ENCODE data around the gene FMO2.
A peak's percentile ranks its signal among the peaks of the same experiment; 100 is the strongest.

FMO2 gene

DNA sequence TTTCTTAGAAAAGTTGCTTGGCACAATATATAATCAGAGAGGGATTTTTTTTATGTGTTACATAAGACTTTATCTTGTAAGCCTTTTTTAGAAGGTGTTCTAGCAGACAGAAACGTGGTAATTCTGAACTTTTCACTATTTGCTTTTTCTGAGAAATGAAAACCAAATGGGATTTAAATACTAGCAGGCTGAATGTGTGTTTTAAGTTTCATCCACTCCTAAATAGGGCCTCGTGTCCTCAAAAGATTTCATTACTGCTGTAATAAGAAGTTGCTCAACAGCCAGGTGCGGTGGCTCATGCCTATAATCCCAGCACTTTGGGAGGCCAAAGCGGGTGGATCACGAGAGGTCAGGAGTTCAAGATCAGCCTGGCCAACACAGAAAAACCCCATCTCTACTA, 44.7 kb upstream of the FMO2 start:
- Histone ChIP-seq H4K8ac (ENCODE audit: low read length) (no peak overlapping the region), H3K36me3 (ENCODE audit: control insufficient read depth in 1 of 2, insufficient read depth in 2 of 2, low read depth in 1 of 2, low read length in 2 of 2) (no peaks in the 10 kb centered on the region), H3K4me2 (ENCODE audit: low read length, poor library complexity, severe bottlenecking) (no peak overlapping the region), H4K91ac (ENCODE audit: low read length) (no peak overlapping the region), H2BK5ac (ENCODE audit: low read depth, low read length, poor library complexity, severe bottlenecking) (no peak overlapping the region), H3K79me1 (replicated peaks; ENCODE audit: low read length, poor library complexity, severe bottlenecking) (no peaks in the 10 kb centered on the region), H3K4me1 (ENCODE audit: control insufficient read depth, insufficient read depth, low read depth, low read length) (no peaks in the 10 kb centered on the region), H3K14ac (ENCODE audit: low read length in 2 of 2) (no peak overlapping the region), H2BK120ac (ENCODE audit: low read depth, low read length) (no peak overlapping the region), H3K4me3 (ENCODE audit: insufficient read depth in 1 of 2, low read depth in 1 of 2, low read length in 2 of 2) (no peak overlapping the region), H2AK5ac (ENCODE audit: low read length, severe bottlenecking) (no peak overlapping the region), H3K4ac (ENCODE audit: low read depth in 1 of 2, low read length in 2 of 2) (no peak overlapping the region), H3K9me3 (ENCODE audit: control insufficient read depth, low read length) (no peaks in the 10 kb centered on the region), H3K27ac (ENCODE audit: low read length, poor library complexity, severe bottlenecking) (no peak overlapping the region), H3K27me3 (ENCODE audit: control insufficient read depth in 1 of 2, insufficient read depth in 1 of 2, low read length in 2 of 2) (no peaks in the 10 kb centered on the region), H2BK12ac (ENCODE audit: low read length in 2 of 2) (no peak overlapping the region), H2BK15ac (ENCODE audit: low read depth, poor library complexity, severe bottlenecking) (no peak overlapping the region), H2AFZ (ENCODE audit: low read depth, low read length) (no peak overlapping the region), H3K9ac (ENCODE audit: low read length) (no peak overlapping the region), H3K23ac (ENCODE audit: low read length in 2 of 2) (no peak overlapping the region), H3K18ac (ENCODE audit: low read depth in 1 of 2, low read length in 2 of 2) (no peak overlapping the region)
- WGBS = 89% methylated on average over 5 of the region's 5 CpGs
- no peak for DNase-seq

DNA sequence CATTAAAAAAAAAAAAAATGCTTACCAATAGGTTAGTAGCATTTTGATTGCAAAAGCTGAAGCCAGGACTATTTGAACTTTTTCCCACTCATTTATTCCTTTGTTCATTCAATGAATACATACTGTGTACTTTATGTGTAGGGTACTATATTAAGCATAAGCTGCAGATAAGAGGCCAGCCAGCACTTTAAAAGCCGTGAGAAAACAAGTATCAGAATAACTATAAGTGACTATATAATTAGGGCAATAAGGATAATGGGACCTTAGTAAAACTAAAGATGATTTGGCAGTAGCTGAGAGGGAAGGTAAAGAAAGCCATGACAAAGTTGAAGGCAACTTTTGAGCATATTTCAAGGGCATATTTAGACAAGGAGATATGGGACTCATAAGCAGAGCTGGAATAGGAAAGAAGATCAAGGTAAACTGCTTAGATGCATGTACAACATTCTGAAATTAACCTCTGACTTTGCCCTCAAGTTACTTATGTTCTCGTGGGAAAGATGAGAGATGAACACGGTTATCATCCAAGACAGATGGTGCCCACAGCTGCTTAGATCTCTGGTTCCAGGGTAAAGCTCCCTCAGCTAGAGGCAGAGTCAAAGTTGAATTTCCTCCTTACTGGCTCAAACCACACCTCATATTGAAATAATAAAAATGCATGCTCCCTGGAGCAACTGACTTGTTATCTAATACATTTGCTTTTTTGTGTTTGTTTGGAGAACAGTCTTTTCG, 44.0 kb upstream of the FMO2 start:
- no peak overlapping the region for H3K4me2 ChIP-seq (ENCODE audit: low read length, poor library complexity, severe bottlenecking)
- no peak overlapping the region for H2AFZ ChIP-seq (ENCODE audit: low read depth, low read length)
- no peaks in the 10 kb centered on the region for H3K4me1 ChIP-seq (ENCODE audit: control insufficient read depth, insufficient read depth, low read depth, low read length)
- H3K9me3 ChIP-seq (ENCODE audit: control insufficient read depth, low read length) = no peaks in the 10 kb centered on the region
- no peak overlapping the region for H2AK5ac ChIP-seq (ENCODE audit: low read length, severe bottlenecking)
- H3K9ac ChIP-seq (ENCODE audit: low read length) = peak overlapping the region; percentile 77
- H2BK12ac ChIP-seq (ENCODE audit: low read length in 2 of 2) = no peak overlapping the region
- H3K23ac ChIP-seq (ENCODE audit: low read length in 2 of 2) = no peak overlapping the region
- no peaks in the 10 kb centered on the region for H3K79me1 ChIP-seq (replicated peaks; ENCODE audit: low read length, poor library complexity, severe bottlenecking)
- no peak for DNase-seq
- H3K27me3 ChIP-seq (ENCODE audit: control insufficient read depth in 1 of 2, insufficient read depth in 1 of 2, low read length in 2 of 2) = no peaks in the 10 kb centered on the region
- WGBS = 73% methylated on average over 4 of the region's 4 CpGs
- no peak overlapping the region for H3K27ac ChIP-seq (ENCODE audit: low read length, poor library complexity, severe bottlenecking)
- H4K91ac ChIP-seq (ENCODE audit: low read length) = no peak overlapping the region
- no peak overlapping the region for H2BK15ac ChIP-seq (ENCODE audit: low read depth, poor library complexity, severe bottlenecking)
- no peak overlapping the region for H3K4ac ChIP-seq (ENCODE audit: low read depth in 1 of 2, low read length in 2 of 2)
- H2BK120ac ChIP-seq (ENCODE audit: low read depth, low read length) = no peak overlapping the region
- H4K8ac ChIP-seq (ENCODE audit: low read length) = no peak overlapping the region
- no peak overlapping the region for H3K14ac ChIP-seq (ENCODE audit: low read length in 2 of 2)
- peak overlapping the region in 1 of 2 experiments; percentile 38 for H3K4me3 ChIP-seq (ENCODE audit: insufficient read depth in 1 of 2, low read depth in 1 of 2, low read length in 2 of 2)
- H3K36me3 ChIP-seq (ENCODE audit: control insufficient read depth in 1 of 2, insufficient read depth in 2 of 2, low read depth in 1 of 2, low read length in 2 of 2) = no peaks in the 10 kb centered on the region
- no peak overlapping the region for H3K18ac ChIP-seq (ENCODE audit: low read depth in 1 of 2, low read length in 2 of 2)
- H2BK5ac ChIP-seq (ENCODE audit: low read depth, low read length, poor library complexity, severe bottlenecking) = no peak overlapping the region

DNA sequence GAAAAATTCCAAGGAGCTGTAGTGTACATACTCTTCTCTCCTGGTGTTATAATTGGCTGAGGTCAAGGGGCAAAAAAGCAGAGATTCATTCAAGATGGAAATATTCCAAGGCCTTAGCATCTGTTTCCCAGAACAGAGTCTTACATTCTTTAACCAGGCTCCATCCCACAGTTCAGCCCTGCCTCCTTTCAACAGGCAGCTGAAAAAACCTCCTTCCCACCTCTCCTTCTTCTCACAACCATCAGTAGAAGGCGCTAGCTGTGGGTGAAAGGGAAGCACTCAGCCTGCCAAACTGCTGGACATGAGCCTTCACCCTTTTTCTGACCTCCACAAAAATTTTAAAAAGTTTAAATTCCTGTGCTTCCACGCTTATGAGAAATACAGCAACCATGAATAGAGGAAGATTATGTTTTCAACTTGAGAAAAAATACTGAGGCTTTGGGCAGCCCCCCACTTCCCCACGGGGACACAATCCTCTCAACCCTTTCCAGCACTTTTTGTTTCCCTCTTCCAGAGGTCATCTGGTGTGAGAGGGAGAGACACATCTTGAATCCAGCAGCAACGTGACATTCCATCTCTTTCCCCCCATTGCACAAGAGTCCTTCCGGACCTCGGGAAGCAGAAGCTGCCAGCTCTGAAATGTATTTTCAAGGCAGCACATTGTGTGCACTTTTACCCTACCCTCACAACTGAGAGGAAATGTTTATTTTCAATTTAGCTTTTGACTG, 43.2 kb upstream of the FMO2 start:
- H3K27ac ChIP-seq (ENCODE audit: low read length, poor library complexity, severe bottlenecking) = no peak overlapping the region
- WGBS = 29% methylated on average over 6 of the region's 6 CpGs
- peak; percentile 66 for DNase-seq
- H3K4me3 ChIP-seq (ENCODE audit: insufficient read depth in 1 of 2, low read depth in 1 of 2, low read length in 2 of 2) = peak overlapping the region in 1 of 2 experiments; percentile 44
- no peaks in the 10 kb centered on the region for H3K79me1 ChIP-seq (replicated peaks; ENCODE audit: low read length, poor library complexity, severe bottlenecking)
- H4K8ac ChIP-seq (ENCODE audit: low read length) = no peak overlapping the region
- H2BK120ac ChIP-seq (ENCODE audit: low read depth, low read length) = no peak overlapping the region
- no peak overlapping the region for H4K91ac ChIP-seq (ENCODE audit: low read length)
- H3K27me3 ChIP-seq (ENCODE audit: control insufficient read depth in 1 of 2, insufficient read depth in 1 of 2, low read length in 2 of 2) = no peaks in the 10 kb centered on the region
- no peak overlapping the region for H3K4ac ChIP-seq (ENCODE audit: low read depth in 1 of 2, low read length in 2 of 2)
- H2BK15ac ChIP-seq (ENCODE audit: low read depth, poor library complexity, severe bottlenecking) = no peak overlapping the region
- no peak overlapping the region for H2AFZ ChIP-seq (ENCODE audit: low read depth, low read length)
- H2BK5ac ChIP-seq (ENCODE audit: low read depth, low read length, poor library complexity, severe bottlenecking) = no peak overlapping the region
- H3K4me1 ChIP-seq (ENCODE audit: control insufficient read depth, insufficient read depth, low read depth, low read length) = no peaks in the 10 kb centered on the region
- H3K4me2 ChIP-seq (ENCODE audit: low read length, poor library complexity, severe bottlenecking) = no peak overlapping the region
- peak overlapping the region in 1 of 2 experiments; percentile 33 for H2BK12ac ChIP-seq (ENCODE audit: low read length in 2 of 2)
- H3K9me3 ChIP-seq (ENCODE audit: control insufficient read depth, low read length) = no peaks in the 10 kb centered on the region
- H3K14ac ChIP-seq (ENCODE audit: low read length in 2 of 2) = no peak overlapping the region
- no peak overlapping the region for H3K18ac ChIP-seq (ENCODE audit: low read depth in 1 of 2, low read length in 2 of 2)
- peak overlapping the region; percentile 77 for H3K9ac ChIP-seq (ENCODE audit: low read length)
- H3K36me3 ChIP-seq (ENCODE audit: control insufficient read depth in 1 of 2, insufficient read depth in 2 of 2, low read depth in 1 of 2, low read length in 2 of 2) = no peaks in the 10 kb centered on the region
- no peak overlapping the region for H3K23ac ChIP-seq (ENCODE audit: low read length in 2 of 2)
- no peak overlapping the region for H2AK5ac ChIP-seq (ENCODE audit: low read length, severe bottlenecking)

Measured in mesenchymal stem cell (in vitro differentiated cells and primary cell).